Measurements from ENCODE around the gene ALPP.

DNA sequence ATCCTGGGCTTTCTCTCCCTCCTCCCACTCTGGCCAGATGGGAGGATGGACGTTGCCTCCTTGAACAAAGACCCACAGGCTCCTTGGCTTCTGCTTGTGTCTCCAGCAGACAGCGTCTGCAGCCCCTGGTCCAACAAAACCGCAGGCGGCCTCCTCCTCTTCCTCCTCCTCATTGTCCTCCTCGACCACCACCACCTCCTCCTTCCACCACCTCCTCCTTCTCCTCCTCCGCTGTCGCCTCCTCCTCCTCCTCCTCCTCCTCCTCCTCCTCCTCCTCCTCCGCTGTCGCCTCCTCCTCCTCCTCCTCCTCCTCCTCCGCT, 45.7 kb upstream of the ALPP start:
- TF ChIP-seq, protein P1, sequence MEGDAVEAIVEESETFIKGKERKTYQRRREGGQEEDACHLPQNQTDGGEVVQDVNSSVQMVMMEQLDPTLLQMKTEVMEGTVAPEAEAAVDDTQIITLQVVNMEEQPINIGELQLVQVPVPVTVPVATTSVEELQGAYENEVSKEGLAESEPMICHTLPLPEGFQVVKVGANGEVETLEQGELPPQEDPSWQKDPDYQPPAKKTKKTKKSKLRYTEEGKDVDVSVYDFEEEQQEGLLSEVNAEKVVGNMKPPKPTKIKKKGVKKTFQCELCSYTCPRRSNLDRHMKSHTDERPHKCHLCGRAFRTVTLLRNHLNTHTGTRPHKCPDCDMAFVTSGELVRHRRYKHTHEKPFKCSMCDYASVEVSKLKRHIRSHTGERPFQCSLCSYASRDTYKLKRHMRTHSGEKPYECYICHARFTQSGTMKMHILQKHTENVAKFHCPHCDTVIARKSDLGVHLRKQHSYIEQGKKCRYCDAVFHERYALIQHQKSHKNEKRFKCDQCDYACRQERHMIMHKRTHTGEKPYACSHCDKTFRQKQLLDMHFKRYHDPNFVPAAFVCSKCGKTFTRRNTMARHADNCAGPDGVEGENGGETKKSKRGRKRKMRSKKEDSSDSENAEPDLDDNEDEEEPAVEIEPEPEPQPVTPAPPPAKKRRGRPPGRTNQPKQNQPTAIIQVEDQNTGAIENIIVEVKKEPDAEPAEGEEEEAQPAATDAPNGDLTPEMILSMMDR (IDR thresholded peaks at IDR 0.05), result no peak
- no peak for TF ChIP-seq POLR2A (IDR thresholded peaks at IDR 0.05)
